22Rv1 (cell line): ENCODE data around the gene SREBF2.

Experiments used
- ZFX ChIP-seq: fragments of 450-650 bp; IDR thresholded peaks from 2 replicates; pipeline ENCODE4 v1.6.1; 2017; ENCODE audit warnings: antibody characterized with exemption, borderline replicate concordance
- TF ChIP-seq, protein P1 (sequence below): fragments of 450-650 bp; IDR thresholded peaks from 2 replicates; pipeline ENCODE4 v1.5.1; 2017; ENCODE audit warnings: mild to moderate bottlenecking

DNA sequence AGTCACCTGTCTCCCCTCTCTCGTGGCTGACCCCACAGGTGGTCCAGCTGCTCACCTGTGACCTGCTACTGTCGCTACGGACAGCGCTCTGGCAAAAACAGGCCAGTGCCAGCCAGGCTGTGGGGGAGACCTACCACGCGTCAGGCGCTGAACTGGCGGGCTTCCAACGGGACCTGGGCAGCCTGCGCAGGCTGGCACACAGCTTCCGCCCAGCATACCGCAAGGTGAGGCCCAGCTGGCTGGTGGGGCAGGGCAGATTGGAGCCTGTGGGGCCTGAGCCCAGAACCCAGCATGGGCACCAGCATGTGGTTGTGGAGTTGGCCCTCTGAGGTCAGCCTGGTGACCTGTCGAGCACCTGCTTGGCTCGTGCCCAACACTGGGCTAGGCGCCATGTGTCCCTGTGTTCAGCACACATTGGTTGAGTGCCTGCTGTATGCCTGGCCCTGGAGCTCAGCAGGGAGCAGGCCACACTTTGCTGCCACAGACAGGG lies 70.1 kb downstream of the SREBF2 start:
- TF ChIP-seq, protein P1, sequence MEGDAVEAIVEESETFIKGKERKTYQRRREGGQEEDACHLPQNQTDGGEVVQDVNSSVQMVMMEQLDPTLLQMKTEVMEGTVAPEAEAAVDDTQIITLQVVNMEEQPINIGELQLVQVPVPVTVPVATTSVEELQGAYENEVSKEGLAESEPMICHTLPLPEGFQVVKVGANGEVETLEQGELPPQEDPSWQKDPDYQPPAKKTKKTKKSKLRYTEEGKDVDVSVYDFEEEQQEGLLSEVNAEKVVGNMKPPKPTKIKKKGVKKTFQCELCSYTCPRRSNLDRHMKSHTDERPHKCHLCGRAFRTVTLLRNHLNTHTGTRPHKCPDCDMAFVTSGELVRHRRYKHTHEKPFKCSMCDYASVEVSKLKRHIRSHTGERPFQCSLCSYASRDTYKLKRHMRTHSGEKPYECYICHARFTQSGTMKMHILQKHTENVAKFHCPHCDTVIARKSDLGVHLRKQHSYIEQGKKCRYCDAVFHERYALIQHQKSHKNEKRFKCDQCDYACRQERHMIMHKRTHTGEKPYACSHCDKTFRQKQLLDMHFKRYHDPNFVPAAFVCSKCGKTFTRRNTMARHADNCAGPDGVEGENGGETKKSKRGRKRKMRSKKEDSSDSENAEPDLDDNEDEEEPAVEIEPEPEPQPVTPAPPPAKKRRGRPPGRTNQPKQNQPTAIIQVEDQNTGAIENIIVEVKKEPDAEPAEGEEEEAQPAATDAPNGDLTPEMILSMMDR, result no peak
- TF ChIP-seq ZFX, result no peak
